ENCODE measurements around the gene MGAT5B. TPM values are rescaled to one million over a fixed set of nuclear protein-coding genes. Genes with fewer than 3 reads are reported as not detected.

MGAT5B gene
- total and polyA plus RNA-seq, 9 of the 15 experiments (the other 6 are each of a cell fraction or from before 2014, with no cell fraction given): 0.09 to 0.43 (median 0.18) TPM; not detected in 4

DNA sequence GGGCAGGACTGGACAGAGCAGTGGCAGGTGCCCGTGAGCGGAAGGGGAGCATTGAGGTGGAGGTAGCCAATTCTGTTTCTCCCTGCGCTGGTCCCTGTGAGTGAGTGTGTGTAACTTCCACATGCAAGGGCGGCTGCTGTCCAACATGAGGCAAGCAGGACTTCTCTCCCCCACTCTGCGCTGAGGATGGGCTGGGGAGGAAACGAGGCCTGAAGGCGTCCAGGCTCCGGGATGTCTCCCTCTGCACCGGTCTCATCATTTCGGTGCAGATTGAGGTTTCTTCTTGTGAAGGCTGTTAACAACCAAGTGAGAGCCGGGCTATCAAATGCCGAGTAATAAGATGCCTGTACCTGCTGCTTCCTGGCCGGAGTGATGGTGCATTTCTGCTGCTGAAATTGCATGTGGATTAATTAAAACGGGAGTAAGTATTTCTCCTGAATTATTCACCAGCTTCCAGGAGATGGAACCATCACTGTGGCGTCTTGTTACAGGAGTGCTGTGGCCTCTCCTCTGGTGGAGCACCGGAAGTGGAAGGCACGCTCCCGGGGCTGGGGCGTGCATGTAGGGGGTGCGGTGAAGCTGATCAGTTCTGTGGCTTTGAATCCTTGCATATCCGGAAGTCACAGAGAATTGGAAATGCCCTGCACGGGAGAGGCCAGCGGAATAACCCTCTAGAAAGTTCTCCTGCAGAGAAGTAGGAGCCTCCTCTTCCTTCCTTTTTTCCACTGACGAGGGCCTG lies 41.7 kb upstream of the MGAT5B start:
- BruUV-seq (replicated peaks): no TSS peak
- no peaks in the 10 kb centered on the region for H3K36me3 ChIP-seq (ENCODE audit: control insufficient read depth, insufficient read depth, low read length)
- H3K27ac ChIP-seq (ENCODE audit: extremely low read depth, low read depth, low read length): no peak overlapping the region
- H3K4me2 ChIP-seq (ENCODE audit: insufficient read depth, low read length): no peak overlapping the region
- in situ Hi-C loops (cut with MboI): no loop called here
- H3K27me3 ChIP-seq (ENCODE audit: control insufficient read depth in 2 of 2, insufficient read depth in 2 of 2, low read length in 2 of 2): peaks cover 13 to 49% of the 10 kb centered on the region in 2 experiments; a peak in 4 of 5 replicates
- ATAC-seq: peak; percentile 51; the same call in 2 of the 3 replicates
- H3K9me1 ChIP-seq (ENCODE audit: control insufficient read depth, insufficient read depth, low read length): no peaks in the 10 kb centered on the region
- H4K20me1 ChIP-seq (replicated peaks; ENCODE audit: control insufficient read depth, insufficient read depth, low read length): no peaks in the 10 kb centered on the region
- H3K4me1 ChIP-seq (replicated peaks in 1 of 2; ENCODE audit: control insufficient read depth in 2 of 2, insufficient read depth in 2 of 2, low read length in 2 of 2): no peaks in the 10 kb centered on the region; a peak in 1 of 5 replicates
- no peaks in the 10 kb centered on the region for H3K9me3 ChIP-seq (replicated peaks; ENCODE audit: control insufficient read depth, insufficient read depth, low read depth, low read length)
- ChIA-PET POLR2A (no interaction called here), CTCF (ENCODE audit: low intra/inter-chr PET ratio) (no interaction called here)
- FAIRE-seq: peak; percentile 6
- no peak for DNase-seq (ENCODE audit: extremely low read depth in 1 of 4, low spot score in 3 of 4)
- no peaks in the 10 kb centered on the region for H3K79me2 ChIP-seq (ENCODE audit: control insufficient read depth, insufficient read depth, low read length)
- no peak overlapping the region for H2AFZ ChIP-seq (ENCODE audit: low read depth, low read length)
- WGBS (ENCODE audit: insufficient coverage, low coverage, missing lambda C conversion rate): 22% methylated on average over 22 of the region's 24 CpGs
- H3K4me3 ChIP-seq: no peak overlapping the region
- intact Hi-C loops (cut with micrococcal nuclease): no loop called here
- TF ChIP-seq CBFA2T3 (IDR thresholded peaks at IDR 0.05): no peak
- TF ChIP-seq POLR2H (tag; IDR thresholded peaks at IDR 0.05; ENCODE audit: low read depth): no peak
- no peak for TF ChIP-seq DNMT1 (IDR thresholded peaks at IDR 0.05)
- TF ChIP-seq, protein P1, sequence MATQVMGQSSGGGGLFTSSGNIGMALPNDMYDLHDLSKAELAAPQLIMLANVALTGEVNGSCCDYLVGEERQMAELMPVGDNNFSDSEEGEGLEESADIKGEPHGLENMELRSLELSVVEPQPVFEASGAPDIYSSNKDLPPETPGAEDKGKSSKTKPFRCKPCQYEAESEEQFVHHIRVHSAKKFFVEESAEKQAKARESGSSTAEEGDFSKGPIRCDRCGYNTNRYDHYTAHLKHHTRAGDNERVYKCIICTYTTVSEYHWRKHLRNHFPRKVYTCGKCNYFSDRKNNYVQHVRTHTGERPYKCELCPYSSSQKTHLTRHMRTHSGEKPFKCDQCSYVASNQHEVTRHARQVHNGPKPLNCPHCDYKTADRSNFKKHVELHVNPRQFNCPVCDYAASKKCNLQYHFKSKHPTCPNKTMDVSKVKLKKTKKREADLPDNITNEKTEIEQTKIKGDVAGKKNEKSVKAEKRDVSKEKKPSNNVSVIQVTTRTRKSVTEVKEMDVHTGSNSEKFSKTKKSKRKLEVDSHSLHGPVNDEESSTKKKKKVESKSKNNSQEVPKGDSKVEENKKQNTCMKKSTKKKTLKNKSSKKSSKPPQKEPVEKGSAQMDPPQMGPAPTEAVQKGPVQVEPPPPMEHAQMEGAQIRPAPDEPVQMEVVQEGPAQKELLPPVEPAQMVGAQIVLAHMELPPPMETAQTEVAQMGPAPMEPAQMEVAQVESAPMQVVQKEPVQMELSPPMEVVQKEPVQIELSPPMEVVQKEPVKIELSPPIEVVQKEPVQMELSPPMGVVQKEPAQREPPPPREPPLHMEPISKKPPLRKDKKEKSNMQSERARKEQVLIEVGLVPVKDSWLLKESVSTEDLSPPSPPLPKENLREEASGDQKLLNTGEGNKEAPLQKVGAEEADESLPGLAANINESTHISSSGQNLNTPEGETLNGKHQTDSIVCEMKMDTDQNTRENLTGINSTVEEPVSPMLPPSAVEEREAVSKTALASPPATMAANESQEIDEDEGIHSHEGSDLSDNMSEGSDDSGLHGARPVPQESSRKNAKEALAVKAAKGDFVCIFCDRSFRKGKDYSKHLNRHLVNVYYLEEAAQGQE (IDR thresholded peaks at IDR 0.05; ENCODE audit: borderline replicate concordance): peak; percentile 76
- TF ChIP-seq, protein P1 (CRISPR knock-in tag; IDR thresholded peaks at IDR 0.05; ENCODE audit: low read depth): no peak
- H3K9ac ChIP-seq (ENCODE audit: insufficient read depth in 1 of 2, low read depth in 2 of 2, low read length in 2 of 2): peak overlapping the region in 1 of 2 experiments; percentile 68; a peak in 2 of 4 replicates
